GM18951 (cell line): ENCODE results near the gene NSD2.

Experiments used
- POLR2A ChIP-seq: IDR thresholded peaks from 4 replicates; pipeline ENCODE4 v1.6.1; 2011; ENCODE audit warnings: mild to moderate bottlenecking; ENCODE audit not compliant: insufficient read length, insufficient read depth; ENCODE audit errors: extremely low read depth
- in situ Hi-C: fragments of 300-500 bp; cut with MboI; formaldehyde crosslinking; loops from one replicate; pipeline ENCODE4 v1.12.0; 2022; ENCODE audit warnings: low sequenced_read_pairs, mixed read lengths, inconsistent platforms; ENCODE audit not compliant: unreplicated experiment

The NSD2 gene

GRCh38 chr4:1882850-1883271, 11.7 kb downstream of the NSD2 start:
- in situ Hi-C loops, result no loop called here
- TF ChIP-seq POLR2A, result no peak

- TF ChIP-seq POLR2A, result no peak
- in situ Hi-C loops, result no loop called here
These were observed 12.4 kb downstream of the NSD2 start for GRCh38 chr4:1883583-1883982.

DNA sequence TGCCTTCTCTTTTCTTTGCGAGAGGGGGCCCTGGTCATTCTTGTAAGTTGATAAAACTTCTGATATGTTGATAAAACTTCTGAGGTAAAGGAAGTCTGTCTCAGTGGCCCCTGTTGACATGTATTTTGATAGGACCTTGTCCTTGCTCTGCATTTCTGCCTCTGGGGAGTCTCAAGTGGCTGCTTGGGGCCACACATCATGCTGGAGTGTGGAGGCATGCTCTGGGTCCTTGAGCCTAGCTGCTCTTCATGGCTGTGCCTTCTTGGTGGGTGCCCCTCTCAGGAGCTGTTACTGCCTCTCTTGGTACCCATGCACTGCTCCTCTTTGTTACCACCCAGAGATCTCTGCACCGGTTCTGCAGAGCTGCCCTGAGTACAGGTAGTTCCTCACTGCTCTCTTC, 14.2 kb downstream of the NSD2 start:
- TF ChIP-seq POLR2A, result no peak
- in situ Hi-C loops, result no loop called here

DNA sequence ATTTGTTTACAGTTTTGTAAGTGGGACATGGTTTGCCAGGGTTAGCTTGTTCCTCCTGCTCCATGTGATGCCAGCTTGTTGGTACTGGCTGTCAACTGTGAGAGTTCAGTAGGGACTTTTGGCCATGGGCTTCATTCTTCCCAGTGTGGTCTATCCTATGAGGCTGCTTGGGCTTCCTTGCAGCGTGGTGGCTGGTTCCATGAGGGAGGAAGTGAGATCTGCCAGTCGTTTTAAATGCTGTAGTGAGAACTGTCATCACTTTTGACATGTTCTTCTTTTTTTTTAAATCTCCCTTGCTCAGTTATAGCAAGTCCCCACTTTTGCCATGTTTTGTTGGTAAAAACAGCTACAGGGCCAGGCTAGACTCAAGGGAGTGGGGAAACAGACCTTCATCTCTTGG, 15.9 kb downstream of the NSD2 start:
- in situ Hi-C loops, result no loop called here
- TF ChIP-seq POLR2A, result no peak

DNA sequence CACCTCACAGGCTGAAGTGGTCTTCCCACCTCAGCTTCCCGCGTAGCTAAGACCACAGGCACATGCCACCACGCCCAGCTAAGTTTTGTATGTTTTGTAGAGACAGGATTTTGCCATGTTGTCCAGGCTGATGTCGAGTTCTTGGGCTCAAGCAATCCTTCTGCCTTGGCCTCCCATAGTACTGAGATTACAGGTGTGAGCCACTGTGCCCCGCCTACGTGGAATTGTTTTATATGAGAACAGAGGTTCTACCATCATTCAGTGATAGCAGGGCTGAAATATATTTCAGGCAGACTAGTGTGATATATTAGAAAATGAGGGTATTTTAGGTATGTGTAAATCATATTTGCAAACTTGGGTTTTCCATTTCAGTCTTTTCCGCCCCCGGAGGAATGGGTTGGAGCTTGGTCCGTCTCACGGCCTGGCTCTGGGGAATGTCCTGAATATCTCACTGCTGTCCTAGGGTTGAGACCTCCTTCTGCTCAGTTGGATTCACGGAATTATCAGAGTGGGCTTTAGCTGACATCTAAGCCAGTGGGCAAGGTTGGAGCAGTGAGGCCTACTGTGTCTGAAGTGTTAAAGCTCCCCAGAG, 19.9 kb downstream of the NSD2 start:
- in situ Hi-C loops, result no loop called here
- TF ChIP-seq POLR2A, result no peak

GRCh38 chr4:1895971-1896657, 24.9 kb downstream of the NSD2 start:
- TF ChIP-seq POLR2A, result no peak
- in situ Hi-C loops, result no loop called here

GRCh38 chr4:1896658-1896991, 25.4 kb downstream of the NSD2 start:
- in situ Hi-C loops, result no loop called here
- no peak for TF ChIP-seq POLR2A

DNA sequence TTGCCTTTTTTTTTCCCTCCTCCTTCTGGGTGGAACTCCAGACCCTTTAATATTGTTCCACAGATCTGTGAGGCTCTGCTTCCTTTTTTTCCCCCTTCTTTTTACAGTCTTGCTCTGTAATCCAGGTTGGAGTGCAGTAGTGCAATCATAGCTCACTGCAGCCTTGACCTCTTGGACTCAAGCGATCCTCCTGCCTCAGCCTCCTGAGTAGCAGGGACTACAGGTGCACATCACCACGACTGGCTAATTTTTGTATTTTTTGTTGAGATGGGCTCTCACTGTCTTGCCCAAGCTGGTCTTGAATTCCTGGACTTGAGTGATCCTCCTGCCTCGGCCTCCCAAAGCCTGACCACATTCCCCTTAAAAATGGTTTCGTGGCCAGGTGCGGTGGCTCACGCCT, 26.8 kb downstream of the NSD2 start:
- no peak for TF ChIP-seq POLR2A
- in situ Hi-C loops, result no loop called here

DNA sequence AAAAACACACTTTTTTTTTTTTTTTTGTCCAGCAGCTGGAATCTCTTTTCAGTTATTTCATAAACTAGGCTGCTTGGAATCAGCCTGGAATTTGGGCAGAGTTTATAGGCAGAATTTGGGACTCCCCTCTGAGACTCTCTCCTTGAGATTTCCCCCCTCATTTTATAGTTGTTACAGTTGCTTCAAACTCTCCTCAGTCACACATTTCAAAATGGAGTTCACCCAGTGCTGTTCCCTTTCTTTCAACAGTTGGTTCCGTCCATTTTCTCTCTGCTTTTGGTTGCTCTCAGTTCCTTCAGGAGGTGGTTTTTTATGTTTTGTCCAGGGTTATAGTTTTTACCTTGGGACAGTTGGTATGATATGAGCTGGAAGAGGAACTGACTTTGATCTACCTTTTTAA, 27.5 kb downstream of the NSD2 start:
- no peak for TF ChIP-seq POLR2A
- in situ Hi-C loops, result no loop called here

GRCh38 chr4:1899149-1900086, 28.2 kb downstream of the NSD2 start:
- no peak for TF ChIP-seq POLR2A
- in situ Hi-C loops, result no loop called here

GRCh38 chr4:1900087-1900433, 28.9 kb downstream of the NSD2 start:
- in situ Hi-C loops, result no loop called here
- no peak for TF ChIP-seq POLR2A

- in situ Hi-C loops, result no loop called here
- no peak for TF ChIP-seq POLR2A
These were observed 29.4 kb downstream of the NSD2 start for GRCh38 chr4:1900624-1901023.

DNA sequence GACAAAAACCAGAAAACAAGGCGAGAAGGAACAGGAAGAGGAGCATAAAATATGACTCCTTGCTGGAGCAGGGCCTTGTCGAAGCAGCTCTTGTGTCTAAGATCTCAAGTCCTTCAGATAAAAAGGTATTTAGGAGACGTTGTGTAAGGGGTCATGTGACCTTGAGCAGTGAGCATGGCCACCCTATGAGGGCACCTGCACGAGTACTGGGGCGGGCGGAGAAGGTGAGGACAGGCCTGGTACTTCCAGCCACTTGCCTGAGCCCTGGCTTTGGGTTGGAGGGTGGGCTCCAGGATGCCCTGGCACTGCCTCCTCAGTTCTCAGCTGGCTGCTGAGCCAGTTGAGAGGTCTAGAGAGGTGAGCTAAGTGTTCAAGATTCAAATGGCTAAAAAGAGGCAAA, 29.9 kb downstream of the NSD2 start:
- TF ChIP-seq POLR2A, result no peak
- in situ Hi-C loops, result no loop called here

DNA sequence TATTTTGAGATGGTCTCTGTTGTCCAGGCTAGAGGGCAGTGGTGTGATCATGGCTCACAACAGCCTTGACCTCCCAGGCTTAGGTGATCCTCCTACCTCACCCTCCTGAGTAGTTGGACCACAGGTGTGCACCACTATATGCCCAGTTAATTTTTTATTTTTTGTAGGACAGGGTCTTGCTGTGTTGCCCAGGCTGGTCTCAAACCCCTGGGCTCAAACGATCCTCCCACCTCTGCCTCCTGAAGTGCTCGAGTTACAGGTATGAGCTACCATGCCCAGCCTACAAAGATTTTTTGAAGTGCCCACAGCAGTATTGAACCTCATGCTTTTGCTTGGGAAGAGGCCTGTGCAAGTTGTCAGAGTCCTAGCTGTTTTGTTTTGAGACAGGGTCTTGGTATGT, 31.1 kb downstream of the NSD2 start:
- in situ Hi-C loops, result no loop called here
- no peak for TF ChIP-seq POLR2A
